Fibroblast of lung (primary cell): Measurements from ENCODE around the gene MAGT1.

Experiments
- EZH2 ChIP-seq: IDR thresholded peaks from 2 replicates; pipeline ENCODE4 v1.5.1; 2012; ENCODE audit warnings: low read length, control low read depth, mild to moderate bottlenecking; ENCODE audit errors: missing control alignments
- TF ChIP-seq, protein P1 (sequence below), 2 donors: IDR thresholded peaks in 1 of 2; conservative IDR thresholded peaks in 1 of 2; 1 replicate in 1 of 2; 2 replicates in 1 of 2; pipeline ENCODE4 v1.5.1; 2011 to 2012; ENCODE audit warnings: low read length in 2 of 2, control low read depth in 1 of 2, inconsistent platforms in 1 of 2, low read depth in 1 of 2, mild to moderate bottlenecking in 1 of 2

DNA sequence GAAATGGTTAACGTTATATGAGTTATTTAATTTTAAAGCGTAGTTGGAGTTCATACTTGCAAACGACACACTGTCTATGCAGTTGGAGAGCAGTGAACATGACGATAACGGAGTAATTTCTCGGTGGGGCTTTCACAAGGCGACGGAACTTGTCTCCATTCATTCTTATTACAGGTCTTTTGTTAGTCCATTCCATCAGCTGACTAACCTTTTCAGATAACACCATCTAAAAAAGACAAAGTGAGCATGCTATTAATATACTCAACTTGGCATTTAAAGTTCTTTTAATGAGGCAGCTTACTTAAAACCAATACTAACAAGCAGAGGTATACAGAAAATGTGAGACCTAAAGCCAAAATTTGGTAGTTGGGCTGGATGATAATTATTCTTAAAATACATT lies 19.9 kb downstream of the MAGT1 start:
- TF ChIP-seq, protein P1, sequence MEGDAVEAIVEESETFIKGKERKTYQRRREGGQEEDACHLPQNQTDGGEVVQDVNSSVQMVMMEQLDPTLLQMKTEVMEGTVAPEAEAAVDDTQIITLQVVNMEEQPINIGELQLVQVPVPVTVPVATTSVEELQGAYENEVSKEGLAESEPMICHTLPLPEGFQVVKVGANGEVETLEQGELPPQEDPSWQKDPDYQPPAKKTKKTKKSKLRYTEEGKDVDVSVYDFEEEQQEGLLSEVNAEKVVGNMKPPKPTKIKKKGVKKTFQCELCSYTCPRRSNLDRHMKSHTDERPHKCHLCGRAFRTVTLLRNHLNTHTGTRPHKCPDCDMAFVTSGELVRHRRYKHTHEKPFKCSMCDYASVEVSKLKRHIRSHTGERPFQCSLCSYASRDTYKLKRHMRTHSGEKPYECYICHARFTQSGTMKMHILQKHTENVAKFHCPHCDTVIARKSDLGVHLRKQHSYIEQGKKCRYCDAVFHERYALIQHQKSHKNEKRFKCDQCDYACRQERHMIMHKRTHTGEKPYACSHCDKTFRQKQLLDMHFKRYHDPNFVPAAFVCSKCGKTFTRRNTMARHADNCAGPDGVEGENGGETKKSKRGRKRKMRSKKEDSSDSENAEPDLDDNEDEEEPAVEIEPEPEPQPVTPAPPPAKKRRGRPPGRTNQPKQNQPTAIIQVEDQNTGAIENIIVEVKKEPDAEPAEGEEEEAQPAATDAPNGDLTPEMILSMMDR (conservative IDR thresholded peaks at IDR 0.05 in 1 of 2, IDR thresholded peaks at IDR 0.05 in 1 of 2; ENCODE audit: low read depth in 1 of 2, low read length in 2 of 2), result no peak
- TF ChIP-seq EZH2, result no peak
